ENCODE data around the gene HOXD9.

Gene HOXD9

GRCh38 chr2:176148751-176149421 lies 26.4 kb downstream of the HOXD9 start:
- no peaks in the 10 kb centered on the region for H3K36me3 ChIP-seq (ENCODE audit: control insufficient read depth, insufficient read depth, low read length)
- peak overlapping the region; percentile 56 for H3K9ac ChIP-seq (ENCODE audit: low read length)
- H3K4me3 ChIP-seq (ENCODE audit: low read depth, low read length): peak overlapping the region; percentile 12; the same call in 1 of the 2 replicates
- H3K27ac ChIP-seq (ENCODE audit: low read depth, low read length): no peak overlapping the region
- peaks cover 100% of the 10 kb centered on the region for H3K27me3 ChIP-seq (ENCODE audit: control insufficient read depth, insufficient read depth, low read length)
- H3K9me3 ChIP-seq (ENCODE audit: control insufficient read depth, insufficient read depth, low read depth, low read length): no peaks in the 10 kb centered on the region
- peaks cover 11% of the 10 kb centered on the region for H3K4me1 ChIP-seq (ENCODE audit: control insufficient read depth, insufficient read depth, low read length)

- peak overlapping the region; percentile 56 for H3K9ac ChIP-seq (ENCODE audit: low read length)
- peaks cover 100% of the 10 kb centered on the region for H3K27me3 ChIP-seq (ENCODE audit: control insufficient read depth, insufficient read depth, low read length)
- H3K9me3 ChIP-seq (ENCODE audit: control insufficient read depth, insufficient read depth, low read depth, low read length): no peaks in the 10 kb centered on the region
- H3K4me3 ChIP-seq (ENCODE audit: low read depth, low read length): peak overlapping the region; percentile 2; the same call in 1 of the 2 replicates
- H3K27ac ChIP-seq (ENCODE audit: low read depth, low read length): no peak overlapping the region
- peaks cover 11% of the 10 kb centered on the region for H3K4me1 ChIP-seq (ENCODE audit: control insufficient read depth, insufficient read depth, low read length)
- no peaks in the 10 kb centered on the region for H3K36me3 ChIP-seq (ENCODE audit: control insufficient read depth, insufficient read depth, low read length)
Measured at GRCh38 chr2:176149481-176149938, 27.0 kb downstream of the HOXD9 start.

GRCh38 chr2:176149939-176150583 lies 27.5 kb downstream of the HOXD9 start:
- Histone ChIP-seq H3K9ac (ENCODE audit: low read length) (peak overlapping the region; percentile 56), H3K36me3 (ENCODE audit: control insufficient read depth, insufficient read depth, low read length) (no peaks in the 10 kb centered on the region), H3K27me3 (ENCODE audit: control insufficient read depth, insufficient read depth, low read length) (peaks cover 100% of the 10 kb centered on the region), H3K4me1 (ENCODE audit: control insufficient read depth, insufficient read depth, low read length) (peaks cover 16% of the 10 kb centered on the region), H3K27ac (ENCODE audit: low read depth, low read length) (no peak overlapping the region), H3K9me3 (ENCODE audit: control insufficient read depth, insufficient read depth, low read depth, low read length) (no peaks in the 10 kb centered on the region), H3K4me3 (ENCODE audit: low read depth, low read length) (peak overlapping the region; percentile 2; the same call in 1 of the 2 replicates)

DNA sequence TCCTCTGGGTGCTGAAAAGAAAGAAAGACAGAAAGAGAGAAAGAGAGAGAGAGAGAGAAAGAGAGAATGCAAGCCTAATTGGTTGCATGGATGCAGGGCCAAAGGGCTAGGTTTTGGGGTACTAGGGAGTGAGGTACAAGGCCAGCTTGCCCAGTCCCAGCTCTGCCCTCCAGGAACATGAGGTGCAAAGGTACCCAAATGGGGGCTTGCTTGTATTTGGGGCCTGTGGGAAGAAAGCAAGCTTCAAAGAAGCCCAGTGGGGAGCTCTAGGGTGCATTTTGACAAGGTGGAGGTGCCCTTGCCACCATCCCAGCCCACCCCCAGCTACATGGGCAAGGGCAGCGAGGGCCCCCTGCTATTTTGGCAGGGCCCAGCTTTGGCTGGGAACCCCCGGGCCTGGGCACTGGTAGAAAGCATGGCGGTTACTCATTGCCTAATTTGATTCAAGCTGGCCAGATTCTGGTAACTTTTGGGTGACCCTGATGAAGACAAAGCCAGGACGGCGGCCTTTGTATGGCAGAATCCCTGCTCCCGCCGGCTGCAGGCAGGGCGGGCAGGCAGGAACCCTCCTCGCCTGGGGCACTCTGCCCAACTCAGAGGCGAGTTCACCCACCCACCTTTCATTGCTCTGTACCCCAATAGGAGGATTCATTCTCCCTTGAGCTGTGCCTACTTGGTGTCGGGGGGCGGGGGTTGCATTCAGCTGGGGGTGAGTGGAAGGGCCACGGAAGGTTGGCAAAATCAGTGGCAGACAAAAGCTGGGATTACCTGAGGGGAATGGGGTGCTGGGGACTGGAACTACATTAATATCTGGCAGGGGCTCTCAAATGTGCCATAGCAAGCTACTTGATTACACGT lies 28.3 kb downstream of the HOXD9 start:
- no peaks in the 10 kb centered on the region for H3K9me3 ChIP-seq (ENCODE audit: control insufficient read depth, insufficient read depth, low read depth, low read length)
- H3K27me3 ChIP-seq (ENCODE audit: control insufficient read depth, insufficient read depth, low read length): peaks cover 100% of the 10 kb centered on the region
- H3K4me3 ChIP-seq (ENCODE audit: low read depth, low read length): peak overlapping the region; percentile 48; the same call in 1 of the 2 replicates
- no peaks in the 10 kb centered on the region for H3K36me3 ChIP-seq (ENCODE audit: control insufficient read depth, insufficient read depth, low read length)
- H3K9ac ChIP-seq (ENCODE audit: low read length): peak overlapping the region; percentile 7
- peaks cover 23% of the 10 kb centered on the region for H3K4me1 ChIP-seq (ENCODE audit: control insufficient read depth, insufficient read depth, low read length)
- no peak overlapping the region for H3K27ac ChIP-seq (ENCODE audit: low read depth, low read length)

- Histone ChIP-seq H3K9ac (ENCODE audit: low read length) (peak within 1 kb of the TSS; percentile 61), H3K27me3 (ENCODE audit: control insufficient read depth, insufficient read depth, low read length) (peaks cover 100% of the 10 kb centered on the region), H3K4me1 (ENCODE audit: control insufficient read depth, insufficient read depth, low read length) (peaks cover 23% of the 10 kb centered on the region), H3K9me3 (ENCODE audit: control insufficient read depth, insufficient read depth, low read depth, low read length) (no peaks in the 10 kb centered on the region), H3K4me3 (ENCODE audit: low read depth, low read length) (peak within 1 kb of the TSS; percentile 48), H3K36me3 (ENCODE audit: control insufficient read depth, insufficient read depth, low read length) (no peaks in the 10 kb centered on the region), H3K27ac (ENCODE audit: low read depth, low read length) (no peak within 1 kb of the TSS)
Measured at GRCh38 chr2:176151442-176152287, 29.1 kb downstream of the HOXD9 start, which contains the start of gene HOXD4. Gene HOXD4, plus strand, starts transcription at chr2:176151550. Its CDS starts 84 bp downstream, at chr2:176151634.

GRCh38 chr2:176152350-176153181 lies 30.0 kb downstream of the HOXD9 start:
- Histone ChIP-seq H3K27ac (ENCODE audit: low read depth, low read length) (no peak overlapping the region), H3K9me3 (ENCODE audit: control insufficient read depth, insufficient read depth, low read depth, low read length) (no peaks in the 10 kb centered on the region), H3K9ac (ENCODE audit: low read length) (peak overlapping the region; percentile 58), H3K4me3 (ENCODE audit: low read depth, low read length) (peak overlapping the region; percentile 34; the same call in 1 of the 2 replicates), H3K4me1 (ENCODE audit: control insufficient read depth, insufficient read depth, low read length) (peaks cover 23% of the 10 kb centered on the region), H3K36me3 (ENCODE audit: control insufficient read depth, insufficient read depth, low read length) (no peaks in the 10 kb centered on the region), H3K27me3 (ENCODE audit: control insufficient read depth, insufficient read depth, low read length) (peaks cover 100% of the 10 kb centered on the region)

- H3K27ac ChIP-seq (ENCODE audit: low read depth, low read length): no peak overlapping the region
- H3K4me3 ChIP-seq (ENCODE audit: low read depth, low read length): no peak overlapping the region
- peaks cover 100% of the 10 kb centered on the region for H3K27me3 ChIP-seq (ENCODE audit: control insufficient read depth, insufficient read depth, low read length)
Measured at GRCh38 chr2:176154576-176155252, 32.2 kb downstream of the HOXD9 start.

GRCh38 chr2:176155356-176156044 lies 33.0 kb downstream of the HOXD9 start:
- Histone ChIP-seq H3K4me1 (ENCODE audit: control insufficient read depth, insufficient read depth, low read length) (peaks cover 28% of the 10 kb centered on the region), H3K27me3 (ENCODE audit: control insufficient read depth, insufficient read depth, low read length) (peaks cover 100% of the 10 kb centered on the region), H3K36me3 (ENCODE audit: control insufficient read depth, insufficient read depth, low read length) (no peaks in the 10 kb centered on the region), H3K9ac (ENCODE audit: low read length) (peak overlapping the region; percentile 39), H3K9me3 (ENCODE audit: control insufficient read depth, insufficient read depth, low read depth, low read length) (no peaks in the 10 kb centered on the region), H3K4me3 (ENCODE audit: low read depth, low read length) (no peak overlapping the region), H3K27ac (ENCODE audit: low read depth, low read length) (no peak overlapping the region)

More at GRCh38 chr2:176154576-176155252, 32.2 kb downstream of the HOXD9 start:
- Histone ChIP-seq H3K9me3 (ENCODE audit: control insufficient read depth, insufficient read depth, low read depth, low read length) (no peaks in the 10 kb centered on the region), H3K4me1 (ENCODE audit: control insufficient read depth, insufficient read depth, low read length) (peaks cover 22% of the 10 kb centered on the region), H3K9ac (ENCODE audit: low read length) (peak overlapping the region; percentile 39), H3K36me3 (ENCODE audit: control insufficient read depth, insufficient read depth, low read length) (no peaks in the 10 kb centered on the region)

DNA sequence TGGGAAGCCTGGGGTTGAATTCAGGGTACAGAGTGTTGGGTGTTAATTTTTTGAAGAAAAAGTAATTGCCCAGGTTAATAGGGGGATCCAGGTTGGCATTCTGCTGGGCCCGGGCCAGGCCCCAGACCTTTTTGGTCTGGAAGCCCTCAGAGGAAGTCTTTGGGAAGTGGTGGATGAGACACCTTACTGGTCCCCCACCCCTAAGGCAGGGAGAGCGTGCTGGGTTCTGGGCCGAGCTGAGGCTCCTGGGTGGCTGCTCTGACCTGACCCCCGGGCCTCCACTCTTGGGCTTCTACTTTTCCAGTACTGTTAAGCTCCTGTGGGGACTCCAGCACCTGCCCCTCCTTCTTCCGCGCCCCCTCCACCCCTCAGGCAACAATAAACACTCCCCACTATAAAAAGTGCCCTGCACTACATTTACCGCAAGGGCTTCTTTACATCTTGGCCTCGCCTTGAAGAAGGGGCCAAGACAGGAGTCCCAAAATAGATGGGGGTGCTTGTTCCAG lies 33.8 kb downstream of the HOXD9 start:
- no peaks in the 10 kb centered on the region for H3K36me3 ChIP-seq (ENCODE audit: control insufficient read depth, insufficient read depth, low read length)
- H3K4me1 ChIP-seq (ENCODE audit: control insufficient read depth, insufficient read depth, low read length): peaks cover 28% of the 10 kb centered on the region
- no peak overlapping the region for H3K27ac ChIP-seq (ENCODE audit: low read depth, low read length)
- H3K27me3 ChIP-seq (ENCODE audit: control insufficient read depth, insufficient read depth, low read length): peaks cover 100% of the 10 kb centered on the region
- peak overlapping the region; percentile 43 for H3K9ac ChIP-seq (ENCODE audit: low read length)
- no peaks in the 10 kb centered on the region for H3K9me3 ChIP-seq (ENCODE audit: control insufficient read depth, insufficient read depth, low read depth, low read length)
- no peak overlapping the region for H3K4me3 ChIP-seq (ENCODE audit: low read depth, low read length)

All from HUES6 (cell line).